GM19025 (cell line): Measurements from ENCODE around the gene VAV3.

Experiments used
- ATAC-seq: cut with Tn5 transposase; IDR thresholded peaks from one replicate; pipeline ENCODE4 v1.9.1; 2021; ENCODE audit warnings: mild to moderate bottlenecking, low read depth, moderate library complexity; ENCODE audit not compliant: unreplicated experiment

The VAV3 gene

GRCh38 chr1:107692580-107693345, 272.2 kb downstream of the VAV3 start:
- no peak for ATAC-seq

DNA sequence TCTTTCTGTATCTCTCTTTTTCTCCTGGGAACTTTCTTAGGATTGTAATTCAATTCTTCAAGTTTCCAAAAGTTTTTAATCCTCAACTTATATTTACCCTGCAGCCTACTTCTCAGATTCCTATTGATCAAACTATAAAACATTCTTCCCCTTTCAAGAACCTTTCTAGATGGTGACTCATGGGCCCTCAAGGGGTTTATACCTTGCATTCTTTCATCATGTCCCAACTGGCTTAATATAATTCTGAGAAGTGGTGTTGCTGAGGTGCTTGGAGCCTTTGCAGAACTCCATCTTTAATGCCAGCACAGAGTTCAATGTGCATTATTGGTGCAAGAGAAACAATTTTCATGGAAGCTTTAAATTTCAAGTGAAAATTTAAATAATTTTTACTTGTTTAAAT, 273.4 kb downstream of the VAV3 start:
- no peak for ATAC-seq

DNA sequence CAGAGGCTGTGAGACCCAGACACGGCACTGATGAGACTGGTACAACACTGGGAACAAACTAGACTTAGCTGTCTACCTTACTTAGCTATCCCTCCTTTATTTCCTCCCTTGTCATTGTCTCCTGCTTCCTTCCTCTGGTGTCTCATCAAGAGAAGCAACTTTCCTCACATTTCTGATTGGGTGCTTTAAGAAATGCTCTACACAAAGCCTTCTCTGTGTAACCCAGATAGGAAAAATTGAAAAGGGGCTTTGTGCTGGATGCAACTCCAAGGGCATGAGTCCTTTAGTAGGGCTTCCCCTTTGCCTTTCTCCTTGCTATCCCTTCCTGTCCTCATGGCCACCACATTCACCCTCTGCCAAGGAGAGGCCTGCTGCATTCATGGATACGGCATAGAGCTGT, 274.5 kb downstream of the VAV3 start:
- no peak for ATAC-seq

DNA sequence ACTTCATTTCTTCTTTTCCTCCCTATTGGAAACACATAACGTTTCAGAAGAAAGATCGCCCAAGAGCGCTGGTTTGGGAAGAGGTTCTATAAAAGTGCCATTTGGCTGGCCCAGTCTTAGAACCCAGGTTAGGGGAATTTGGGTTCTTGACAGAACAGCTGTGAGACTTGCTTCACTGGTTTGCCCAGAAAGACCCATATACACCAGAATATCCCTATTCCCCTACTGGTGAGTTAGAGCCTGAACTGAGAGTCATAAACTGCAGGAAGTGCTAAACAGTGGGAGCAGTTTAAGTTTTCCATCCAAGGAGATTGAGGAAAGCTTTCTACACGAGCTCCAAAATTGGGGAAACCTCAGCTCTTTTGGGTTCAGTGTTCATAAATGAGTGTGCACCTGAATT, 275.2 kb downstream of the VAV3 start:
- no peak for ATAC-seq

- ATAC-seq: no peak
These were observed 275.8 kb downstream of the VAV3 start for GRCh38 chr1:107689159-107689558.

GRCh38 chr1:107687849-107688753, 276.9 kb downstream of the VAV3 start:
- ATAC-seq: no peak

DNA sequence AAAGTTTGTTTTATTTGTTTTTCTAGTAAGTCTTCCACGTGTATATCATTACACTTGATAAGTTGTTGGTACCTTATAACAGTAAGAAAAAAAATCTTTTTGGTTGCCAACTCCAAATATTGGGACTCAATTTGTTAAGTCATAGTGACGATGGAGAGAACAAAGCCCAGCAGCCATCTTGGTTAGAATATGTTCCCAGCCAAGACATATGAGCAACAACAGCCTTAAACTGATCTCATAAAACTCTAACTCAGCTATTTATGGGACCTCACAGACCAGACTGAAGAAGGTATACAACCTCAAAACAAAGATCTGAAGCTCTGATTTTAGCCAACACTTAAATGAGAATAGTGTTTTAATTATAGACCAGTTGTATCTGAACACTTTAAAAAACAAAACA, 281.3 kb downstream of the VAV3 start:
- ATAC-seq: no peak

GRCh38 chr1:107683191-107683657, 281.8 kb downstream of the VAV3 start:
- no peak for ATAC-seq

DNA sequence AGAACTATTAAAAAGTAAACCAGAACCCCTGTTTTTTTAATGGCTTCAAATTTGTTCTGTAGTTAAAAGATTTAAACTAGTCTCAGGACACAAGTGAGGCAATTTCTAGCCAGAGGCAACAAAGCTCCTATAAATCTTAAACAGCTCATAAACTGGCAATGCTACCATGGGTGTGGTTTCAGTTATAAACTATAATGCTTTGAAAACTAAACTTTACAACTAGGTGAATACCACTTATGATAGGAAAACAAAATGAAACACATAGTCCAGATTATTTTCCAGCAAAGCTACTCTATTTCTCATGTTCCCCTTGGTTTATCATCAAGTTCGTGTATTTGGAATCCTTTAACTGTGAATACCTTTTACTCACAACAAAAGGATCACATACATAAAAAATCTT, 282.5 kb downstream of the VAV3 start:
- ATAC-seq: no peak

GRCh38 chr1:107681001-107681479, 283.9 kb downstream of the VAV3 start:
- ATAC-seq: no peak

DNA sequence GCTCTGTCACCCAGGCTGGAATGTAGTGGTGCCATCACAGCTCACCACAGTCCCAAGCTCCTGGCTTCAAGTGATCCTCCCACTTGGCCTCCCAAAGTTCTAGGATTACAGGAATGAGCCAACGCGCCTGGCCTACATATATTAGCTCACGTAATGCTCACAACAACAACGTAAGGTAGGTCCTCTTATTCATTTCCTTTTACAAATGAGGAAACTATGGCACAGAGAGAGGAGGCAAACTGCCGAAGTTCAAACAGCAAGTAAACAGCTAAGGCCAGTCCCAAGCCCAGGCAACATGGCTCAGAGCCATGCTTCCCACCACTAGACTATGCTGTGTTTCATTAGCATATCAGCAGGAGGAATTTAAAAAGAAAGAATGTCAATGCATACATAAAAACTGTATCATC, 284.4 kb downstream of the VAV3 start:
- ATAC-seq: no peak

DNA sequence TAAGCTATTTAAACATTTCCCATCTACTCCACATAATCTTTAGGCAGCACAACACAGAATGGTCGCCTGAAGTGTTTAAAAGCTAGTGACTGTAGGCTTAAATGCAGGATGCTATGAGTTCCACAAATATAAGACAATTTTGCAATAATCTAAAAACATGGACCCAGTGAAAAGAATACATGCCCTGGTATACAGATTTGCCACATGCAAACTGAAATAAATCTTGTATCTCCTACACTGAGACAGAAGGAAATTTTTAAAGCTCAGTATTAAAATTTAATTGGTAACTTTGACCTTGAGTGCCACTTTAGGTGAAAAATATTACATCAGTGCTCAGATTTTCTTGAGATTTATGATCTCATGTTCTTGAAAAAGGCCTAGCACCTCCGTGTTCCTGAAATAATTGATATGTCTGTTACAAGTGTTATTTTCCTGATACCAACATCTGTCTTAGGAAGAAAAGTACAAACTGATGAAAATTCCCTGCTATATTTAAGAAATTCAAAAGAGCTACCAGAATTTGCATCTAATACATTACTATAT, 285.5 kb downstream of the VAV3 start:
- ATAC-seq: no peak

- ATAC-seq: no peak
These were observed 286.0 kb downstream of the VAV3 start for GRCh38 chr1:107678993-107679392.

- ATAC-seq: no peak
These were observed 287.3 kb downstream of the VAV3 start for GRCh38 chr1:107677697-107678096.

- ATAC-seq: no peak
These were observed 290.5 kb downstream of the VAV3 start for GRCh38 chr1:107674486-107674885.

- no peak for ATAC-seq
These were observed 292.0 kb downstream of the VAV3 start for GRCh38 chr1:107673006-107673405.

DNA sequence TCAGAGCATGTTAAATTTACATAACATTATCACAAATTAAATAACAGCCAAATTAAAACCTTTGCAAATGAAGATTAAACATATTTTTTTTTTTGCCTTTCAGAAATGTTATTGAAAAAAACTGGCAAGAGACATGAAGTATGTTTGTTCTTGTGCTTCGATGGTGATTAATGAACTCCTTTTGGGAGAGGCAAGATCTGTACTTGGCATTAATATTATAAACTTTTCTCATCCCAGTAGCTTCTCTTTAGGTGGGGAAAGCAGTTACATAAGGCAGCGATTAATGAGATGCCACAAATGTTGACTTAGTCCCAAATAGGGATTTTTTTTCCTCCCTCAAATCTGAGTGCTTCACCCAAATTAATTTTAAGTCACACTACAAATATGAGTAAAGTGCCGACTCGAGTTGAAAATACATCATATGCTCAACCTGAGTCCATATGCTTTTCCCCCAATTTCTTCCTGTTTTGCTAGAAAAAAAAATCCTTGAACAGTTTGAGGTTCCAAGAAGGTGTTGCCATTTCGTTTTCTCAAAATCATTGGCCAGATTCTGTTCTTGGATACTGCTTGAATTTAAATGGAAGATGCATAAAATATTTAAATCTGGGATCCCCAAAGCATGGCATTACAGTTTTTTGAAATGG, 294.5 kb downstream of the VAV3 start:
- ATAC-seq: no peak

DNA sequence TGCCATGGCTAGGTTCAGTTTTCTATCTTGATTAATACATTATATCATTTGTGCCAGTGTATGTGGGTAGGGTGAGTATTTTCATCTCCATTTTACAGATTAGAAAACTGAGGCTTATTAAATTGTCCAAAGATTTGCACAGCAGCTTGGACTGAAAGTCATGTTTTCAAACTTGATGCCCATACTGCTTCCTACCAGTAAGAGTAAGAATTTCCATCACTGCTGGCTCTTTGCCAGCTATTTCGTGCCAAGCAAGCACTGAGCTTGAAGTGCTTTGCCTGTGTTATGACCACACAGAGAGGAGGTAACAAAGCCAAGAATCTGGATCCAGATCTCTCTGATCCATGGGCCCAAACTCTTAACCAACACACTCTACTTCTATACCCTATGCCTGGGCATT, 295.0 kb downstream of the VAV3 start:
- ATAC-seq: no peak

GRCh38 chr1:107668762-107669161, 296.2 kb downstream of the VAV3 start:
- ATAC-seq: no peak

DNA sequence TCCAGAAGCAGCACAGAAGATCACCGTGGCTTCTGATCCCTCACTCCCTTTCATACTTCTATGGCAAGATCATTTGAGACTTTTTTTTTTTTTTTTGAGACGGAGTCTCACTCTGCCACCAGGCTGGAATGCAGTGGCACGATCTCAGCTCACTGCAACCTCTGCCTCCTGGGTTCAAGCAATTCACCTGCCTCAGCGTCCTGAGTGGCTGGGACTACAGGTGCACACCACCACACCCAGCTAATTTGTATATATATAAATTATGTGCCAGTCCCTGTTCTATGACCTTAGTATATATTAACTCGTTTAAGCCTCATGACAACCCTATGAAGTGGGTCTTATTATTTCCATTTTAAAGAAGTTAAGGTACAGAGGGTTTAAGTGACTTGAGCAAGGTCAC, 298.5 kb downstream of the VAV3 start:
- ATAC-seq: no peak
